Neutrophil (primary cell): Measurements from ENCODE around the gene PPP3CA.

Source experiments
- H3K27ac ChIP-seq: fragments of 200-600 bp; sonication (generic); 2 replicates; pipeline ENCODE4 v1.5.1; 2016; ENCODE audit warnings: mild to moderate bottlenecking, moderate library complexity
- H3K27me3 ChIP-seq: fragments of 200-600 bp; sonication (generic); 2 replicates; pipeline ENCODE4 v1.6.0; 2016; ENCODE audit warnings: mild to moderate bottlenecking
- H3K36me3 ChIP-seq: fragments of 200-600 bp; sonication (generic); 2 replicates; pipeline ENCODE4 v1.5.1; 2017
- H3K4me1 ChIP-seq, 2 experiments: fragments of 200-600 bp in 1 of 2; sonication (generic) in 1 of 2; 1 replicate in 1 of 2; 2 replicates in 1 of 2; pipeline versions ENCODE4 v1.5.1 to v1.6.1; 2013 to 2016; ENCODE audit warnings: low read depth in 1 of 2, low read length in 1 of 2, mild to moderate bottlenecking in 1 of 2, moderate library complexity in 1 of 2; ENCODE audit not compliant: control insufficient read depth in 1 of 2, insufficient read depth in 1 of 2
- H3K4me3 ChIP-seq, 2 experiments: fragments of 200-600 bp in 1 of 2; sonication (generic) in 1 of 2; 1 replicate in 1 of 2; 2 replicates in 1 of 2; pipeline ENCODE4 v1.5.1; 2013 to 2016; ENCODE audit warnings: low read depth in 1 of 2, low read length in 1 of 2, mild to moderate bottlenecking in 1 of 2, moderate library complexity in 1 of 2
- H3K9me3 ChIP-seq: fragments of 200-600 bp; sonication (generic); 2 replicates; pipeline ENCODE4 v1.5.1; 2016
- TF ChIP-seq, protein P1 (sequence below): fragments of 200-600 bp; sonication (generic); IDR thresholded peaks from 2 replicates; pipeline ENCODE4 v1.5.1; 2016; ENCODE audit warnings: antibody characterized with exemption

The PPP3CA gene

GRCh38 chr4:101076032-101076431, 271.3 kb downstream of the PPP3CA start:
- peaks cover 47 to 56% of the 10 kb centered on the region in 2 experiments for H3K4me1 ChIP-seq
- H3K4me3 ChIP-seq = no peak overlapping the region
- peaks cover 4% of the 10 kb centered on the region for H3K36me3 ChIP-seq
- peak overlapping the region; percentile 65 for H3K27ac ChIP-seq
- H3K9me3 ChIP-seq = no peaks in the 10 kb centered on the region
- H3K27me3 ChIP-seq = no peaks in the 10 kb centered on the region
- TF ChIP-seq, protein P1, sequence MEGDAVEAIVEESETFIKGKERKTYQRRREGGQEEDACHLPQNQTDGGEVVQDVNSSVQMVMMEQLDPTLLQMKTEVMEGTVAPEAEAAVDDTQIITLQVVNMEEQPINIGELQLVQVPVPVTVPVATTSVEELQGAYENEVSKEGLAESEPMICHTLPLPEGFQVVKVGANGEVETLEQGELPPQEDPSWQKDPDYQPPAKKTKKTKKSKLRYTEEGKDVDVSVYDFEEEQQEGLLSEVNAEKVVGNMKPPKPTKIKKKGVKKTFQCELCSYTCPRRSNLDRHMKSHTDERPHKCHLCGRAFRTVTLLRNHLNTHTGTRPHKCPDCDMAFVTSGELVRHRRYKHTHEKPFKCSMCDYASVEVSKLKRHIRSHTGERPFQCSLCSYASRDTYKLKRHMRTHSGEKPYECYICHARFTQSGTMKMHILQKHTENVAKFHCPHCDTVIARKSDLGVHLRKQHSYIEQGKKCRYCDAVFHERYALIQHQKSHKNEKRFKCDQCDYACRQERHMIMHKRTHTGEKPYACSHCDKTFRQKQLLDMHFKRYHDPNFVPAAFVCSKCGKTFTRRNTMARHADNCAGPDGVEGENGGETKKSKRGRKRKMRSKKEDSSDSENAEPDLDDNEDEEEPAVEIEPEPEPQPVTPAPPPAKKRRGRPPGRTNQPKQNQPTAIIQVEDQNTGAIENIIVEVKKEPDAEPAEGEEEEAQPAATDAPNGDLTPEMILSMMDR = no peak

DNA sequence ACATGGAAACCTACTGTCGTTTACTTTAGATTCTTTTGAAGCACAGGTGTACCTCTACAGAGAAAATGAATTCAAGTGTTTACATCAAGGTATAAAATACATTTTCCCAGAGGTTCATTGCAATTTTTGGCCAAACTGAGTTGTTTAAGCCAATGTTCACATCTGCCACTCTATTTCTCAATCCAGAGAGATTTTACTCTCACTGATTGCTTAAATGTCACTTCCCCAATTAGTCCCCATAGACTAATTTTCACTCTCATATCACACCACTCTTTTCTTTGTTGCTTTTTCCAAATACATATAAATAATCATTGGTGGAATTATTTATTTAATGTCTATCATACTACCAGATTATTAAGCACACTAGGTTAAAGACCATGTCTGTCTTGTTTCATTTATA, 271.8 kb downstream of the PPP3CA start:
- Histone ChIP-seq H3K27ac (peak overlapping the region; percentile 65), H3K4me3 (no peak overlapping the region), H3K36me3 (peaks cover 4% of the 10 kb centered on the region), H3K4me1 (peaks cover 47 to 59% of the 10 kb centered on the region in 2 experiments), H3K27me3 (no peaks in the 10 kb centered on the region), H3K9me3 (no peaks in the 10 kb centered on the region)
- TF ChIP-seq, protein P1 = no peak

- TF ChIP-seq, protein P1 = no peak
- no peak overlapping the region for H3K4me3 ChIP-seq
- H3K27ac ChIP-seq = peak overlapping the region; percentile 65
- no peaks in the 10 kb centered on the region for H3K9me3 ChIP-seq
- H3K4me1 ChIP-seq = peaks cover 47 to 65% of the 10 kb centered on the region in 2 experiments
- no peaks in the 10 kb centered on the region for H3K27me3 ChIP-seq
- no peaks in the 10 kb centered on the region for H3K36me3 ChIP-seq
These were observed 273.0 kb downstream of the PPP3CA start for GRCh38 chr4:101074326-101074725.

DNA sequence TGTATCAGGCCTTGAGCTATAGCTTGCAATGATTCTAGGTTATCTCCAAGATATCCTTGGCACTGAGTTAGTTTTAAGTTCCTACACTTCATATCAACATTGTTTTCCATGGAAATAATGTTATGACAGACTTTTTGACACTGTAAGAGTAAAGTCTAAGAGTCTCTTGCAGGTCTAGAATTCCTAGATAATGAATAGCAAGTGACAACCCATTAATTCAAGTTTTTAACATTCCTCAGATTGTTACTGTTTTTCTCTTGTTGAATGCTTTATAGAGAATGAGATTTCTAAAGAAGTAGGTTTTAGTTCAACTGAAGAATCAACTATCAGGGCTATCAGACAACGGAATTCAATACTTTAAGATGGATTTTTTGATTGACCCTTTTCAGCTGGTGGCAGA, 276.1 kb downstream of the PPP3CA start:
- TF ChIP-seq, protein P1 = no peak
- H3K27me3 ChIP-seq = no peaks in the 10 kb centered on the region
- H3K27ac ChIP-seq = peak overlapping the region; percentile 3
- no peak overlapping the region for H3K4me3 ChIP-seq
- no peaks in the 10 kb centered on the region for H3K36me3 ChIP-seq
- peaks cover 31 to 53% of the 10 kb centered on the region in 2 experiments for H3K4me1 ChIP-seq
- no peaks in the 10 kb centered on the region for H3K9me3 ChIP-seq

DNA sequence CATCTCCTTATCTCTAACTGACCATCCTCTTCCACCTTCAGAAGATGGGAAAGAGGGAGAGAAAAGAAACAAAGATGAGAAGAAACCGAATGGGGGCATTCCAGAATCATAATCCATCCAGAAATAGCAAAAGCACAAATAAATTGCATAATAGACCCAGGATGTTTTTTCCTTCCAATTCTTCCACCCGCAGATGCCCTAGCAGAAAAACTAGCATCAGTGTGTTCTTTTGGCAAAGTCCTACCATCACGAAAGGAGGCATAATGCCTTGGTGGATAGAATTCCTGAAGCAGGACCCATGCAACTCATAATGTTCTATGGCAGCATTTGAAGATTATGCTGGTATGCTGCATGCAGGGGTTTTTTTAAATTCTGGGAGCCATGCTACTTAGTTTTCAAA, 279.2 kb downstream of the PPP3CA start:
- H3K4me1 ChIP-seq = peaks cover 32 to 57% of the 10 kb centered on the region in 2 experiments
- H3K27me3 ChIP-seq = no peaks in the 10 kb centered on the region
- TF ChIP-seq, protein P1 = no peak
- H3K4me3 ChIP-seq = no peak overlapping the region
- H3K9me3 ChIP-seq = no peaks in the 10 kb centered on the region
- no peak overlapping the region for H3K27ac ChIP-seq
- no peaks in the 10 kb centered on the region for H3K36me3 ChIP-seq

DNA sequence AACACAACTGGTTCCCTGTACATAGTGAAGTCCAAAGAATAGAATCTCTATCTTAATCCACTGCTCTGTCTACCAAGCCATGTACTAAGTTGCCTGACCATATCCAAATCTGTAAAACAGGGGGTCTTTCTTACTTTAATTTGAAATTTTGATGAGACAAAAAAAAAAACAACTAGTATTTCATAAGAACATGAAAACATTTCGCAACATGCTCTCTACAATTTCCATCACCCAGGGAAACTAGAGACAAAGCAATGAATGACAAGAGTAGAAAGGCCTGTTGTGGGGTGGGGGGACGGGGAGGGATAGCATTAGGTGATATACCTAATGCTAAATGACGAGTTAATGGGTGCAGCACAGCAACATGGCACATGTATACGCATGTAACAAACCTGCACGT, 279.9 kb downstream of the PPP3CA start:
- Histone ChIP-seq H3K4me1 (peaks cover 32 to 57% of the 10 kb centered on the region in 2 experiments), H3K27ac (peak overlapping the region; percentile 78), H3K9me3 (no peaks in the 10 kb centered on the region), H3K36me3 (no peaks in the 10 kb centered on the region), H3K4me3 (no peak overlapping the region), H3K27me3 (no peaks in the 10 kb centered on the region)
- TF ChIP-seq, protein P1 = no peak
